ENCODE data around the gene TCF7. TPM values are rescaled to one million over a fixed set of nuclear protein-coding genes. Genes with fewer than 3 reads are reported as not detected.

The TCF7 gene
- total RNA-seq, 2 experiments from 2014 or later, result 93.4 to 97.8 TPM

DNA sequence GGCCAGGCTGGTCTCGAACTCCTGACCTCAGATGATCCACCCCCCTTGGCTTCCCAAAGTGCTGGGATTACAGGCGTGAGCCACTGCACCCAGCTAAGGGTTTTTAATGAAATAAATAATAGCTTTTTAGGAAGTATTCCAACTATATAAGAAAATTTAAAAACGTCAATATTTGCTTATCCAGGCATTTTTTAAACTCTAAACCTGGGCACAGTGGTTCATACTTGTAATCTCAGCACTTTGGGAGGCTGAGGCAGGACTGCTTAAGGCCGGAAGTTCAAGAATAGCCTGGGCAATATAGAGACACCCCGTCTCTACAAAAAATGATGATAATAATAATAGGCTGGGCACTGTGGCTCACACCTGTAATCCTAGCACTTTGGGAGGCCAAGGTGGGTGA lies 48.1 kb downstream of the TCF7 start:
- ChIA-PET CTCF (interaction anchor here (0.8 to 2.6 kb wide), 3 partner anchors 12 to 123 kb away, joined by 3 to 17 read pairs (median 6); no protein-coding TSS in a partner anchor), POLR2A (interaction anchor here (2.7 kb wide), 1 partner anchor 13 kb away, joined by 10 read pairs; no protein-coding TSS in a partner anchor)
- Mint-ChIP-seq H3K4me1 (ENCODE audit: low read depth) (peaks cover 5% of the 10 kb centered on the region), H3K36me3 (ENCODE audit: low read depth) (peaks cover 70% of the 10 kb centered on the region), H3K27me3 (ENCODE audit: low read depth) (no peaks in the 10 kb centered on the region), H3K27ac (no peak overlapping the region), H3K4me3 (no peak overlapping the region), H3K9me3 (ENCODE audit: insufficient read depth) (no peaks in the 10 kb centered on the region)
- no peak for ATAC-seq
- DNase-seq, result no peak

DNA sequence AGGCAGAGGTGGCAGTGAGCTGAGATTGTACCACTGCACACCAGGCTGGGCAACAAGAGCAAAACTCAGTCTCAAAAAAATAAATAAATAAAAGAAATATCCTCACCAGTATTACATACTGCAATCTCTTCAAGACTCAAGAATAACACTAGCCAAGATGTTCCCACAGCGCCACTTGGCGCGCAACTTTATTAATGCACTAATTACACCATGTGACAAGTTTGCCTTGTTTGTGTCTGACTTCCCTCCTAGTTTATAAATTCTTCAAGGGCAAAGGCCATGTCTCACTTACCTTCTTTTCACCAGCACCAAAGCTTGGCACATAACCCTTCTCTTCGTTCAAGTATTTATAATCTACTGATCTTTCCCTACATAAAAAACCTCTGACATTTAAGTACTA lies 57.5 kb downstream of the TCF7 start:
- Mint-ChIP-seq H3K9me3 (ENCODE audit: insufficient read depth) (no peaks in the 10 kb centered on the region), H3K4me1 (ENCODE audit: low read depth) (peaks cover 25% of the 10 kb centered on the region), H3K4me3 (no peak overlapping the region), H3K36me3 (ENCODE audit: low read depth) (peaks cover 49% of the 10 kb centered on the region), H3K27me3 (ENCODE audit: low read depth) (no peaks in the 10 kb centered on the region), H3K27ac (no peak overlapping the region)
- CTCF ChIA-PET, result interaction anchor here (0.8 to 5.2 kb wide), 4 partner anchors 10 to 132 kb away, joined by 3 to 17 read pairs (median 6); no protein-coding TSS in a partner anchor
- no peak for DNase-seq
- POLR2A ChIA-PET, result no interaction called here
- ATAC-seq, result no peak

DNA sequence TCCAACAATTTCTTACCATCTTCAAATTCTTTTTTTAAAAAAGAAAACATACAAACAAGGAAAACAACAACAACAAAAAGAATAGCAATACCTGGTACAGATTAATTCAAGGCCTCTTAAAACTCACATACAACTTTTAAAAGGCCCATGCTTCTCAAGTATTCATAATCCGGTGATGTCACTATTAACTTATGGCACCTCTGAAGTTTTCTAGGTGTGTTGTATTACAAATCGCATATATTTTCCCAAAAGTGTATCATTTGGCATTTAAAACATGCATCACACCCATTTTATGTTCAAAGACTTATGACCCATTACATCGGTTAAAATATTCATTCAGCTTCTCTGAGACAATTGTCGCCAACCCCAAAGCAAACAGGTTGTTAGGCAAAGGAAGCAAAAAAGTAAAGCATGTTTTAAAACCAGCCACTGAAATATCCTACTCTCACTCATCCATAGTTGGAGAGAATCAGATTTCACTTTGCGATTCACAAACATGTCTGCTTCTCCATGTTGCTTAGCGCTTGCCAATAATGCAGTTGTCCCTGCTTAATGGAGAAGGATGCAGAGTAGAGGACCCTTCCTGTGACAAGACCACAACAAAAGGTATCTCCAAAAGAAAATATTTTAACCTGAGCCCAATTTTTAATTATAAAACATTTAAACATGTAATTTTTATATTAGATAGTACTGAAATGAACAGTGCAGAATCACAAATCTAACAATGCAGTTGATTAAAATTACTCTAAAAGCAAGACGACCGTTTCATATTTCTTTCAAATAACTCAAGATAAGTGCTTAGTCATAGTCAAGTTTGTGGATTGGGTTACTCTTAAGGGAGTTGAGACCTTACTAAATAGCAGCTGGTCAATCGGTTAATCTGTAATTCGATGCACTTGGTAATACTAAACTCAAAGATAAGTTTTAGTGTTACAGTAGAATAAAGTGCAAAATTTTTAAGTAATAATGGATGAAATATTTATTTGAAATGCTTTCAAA lies 60.7 kb downstream of the TCF7 start:
- H3K4me3 Mint-ChIP-seq, result peak overlapping the region; percentile 84
- H3K4me1 Mint-ChIP-seq (ENCODE audit: low read depth), result peaks cover 28% of the 10 kb centered on the region
- DNase-seq, result no peak
- ChIA-PET CTCF (interaction anchor here (1.0 to 2.4 kb wide), 3 partner anchors 12 to 135 kb away, joined by 4 to 14 read pairs (median 4); no protein-coding TSS in a partner anchor), POLR2A (interaction anchor here (1.2 to 5.0 kb wide), 6 partner anchors 12 to 63 kb away, joined by 10 to 78 read pairs (median 24); partner anchors contain the start of gene PPP2CA)
- no peak for ATAC-seq
- H3K27ac Mint-ChIP-seq, result peak overlapping the region; percentile 98
- H3K36me3 Mint-ChIP-seq (ENCODE audit: low read depth), result peaks cover 33% of the 10 kb centered on the region
- no peaks in the 10 kb centered on the region for H3K27me3 Mint-ChIP-seq (ENCODE audit: low read depth)
- H3K9me3 Mint-ChIP-seq (ENCODE audit: insufficient read depth), result no peaks in the 10 kb centered on the region

DNA sequence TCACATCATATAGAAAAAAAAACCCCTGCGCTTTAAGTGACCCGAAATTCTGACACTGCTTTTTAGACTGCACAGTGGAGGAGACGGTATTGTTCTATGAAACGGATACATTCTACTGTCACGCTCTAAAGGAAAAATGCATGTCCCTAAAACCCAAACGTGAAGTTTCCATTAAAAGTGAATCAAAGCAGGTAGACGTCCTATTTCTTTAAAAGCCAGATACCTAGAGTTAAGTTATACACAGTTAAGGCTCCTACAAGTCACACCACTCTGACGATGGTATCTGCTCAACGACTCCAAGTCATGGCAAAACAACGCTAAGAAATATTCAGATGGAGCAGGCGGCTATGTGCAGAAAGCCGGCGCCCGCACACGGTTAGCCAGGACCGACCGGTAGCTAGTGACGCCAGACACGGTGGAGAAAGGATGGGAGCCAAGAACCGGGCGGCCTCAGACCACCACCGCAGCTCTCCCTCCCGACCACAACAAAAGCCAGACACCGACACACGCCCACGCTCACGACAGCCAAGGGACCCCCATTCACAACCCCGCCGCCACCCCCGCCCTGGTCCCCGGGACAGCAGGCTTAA lies 61.5 kb downstream of the TCF7 start:
- Mint-ChIP-seq H3K36me3 (ENCODE audit: low read depth) (peaks cover 28% of the 10 kb centered on the region), H3K27me3 (ENCODE audit: low read depth) (no peaks in the 10 kb centered on the region), H3K9me3 (ENCODE audit: insufficient read depth) (no peaks in the 10 kb centered on the region), H3K27ac (peak overlapping the region; percentile 98), H3K4me3 (peak overlapping the region; percentile 84), H3K4me1 (ENCODE audit: low read depth) (peaks cover 28% of the 10 kb centered on the region)
- DNase-seq, result no peak
- peak; percentile 47 for ATAC-seq
- CTCF ChIA-PET, result interaction anchor here (1.0 to 2.4 kb wide), 3 partner anchors 29 to 136 kb away, joined by 3 to 14 read pairs (median 4); no protein-coding TSS in a partner anchor
- POLR2A ChIA-PET, result interaction anchor here (0.6 to 5.0 kb wide), 29 partner anchors 11 to 208 kb away, joined by 3 to 78 read pairs (median 6); partner anchors contain the start of genes PPP2CA and UBE2B

DNA sequence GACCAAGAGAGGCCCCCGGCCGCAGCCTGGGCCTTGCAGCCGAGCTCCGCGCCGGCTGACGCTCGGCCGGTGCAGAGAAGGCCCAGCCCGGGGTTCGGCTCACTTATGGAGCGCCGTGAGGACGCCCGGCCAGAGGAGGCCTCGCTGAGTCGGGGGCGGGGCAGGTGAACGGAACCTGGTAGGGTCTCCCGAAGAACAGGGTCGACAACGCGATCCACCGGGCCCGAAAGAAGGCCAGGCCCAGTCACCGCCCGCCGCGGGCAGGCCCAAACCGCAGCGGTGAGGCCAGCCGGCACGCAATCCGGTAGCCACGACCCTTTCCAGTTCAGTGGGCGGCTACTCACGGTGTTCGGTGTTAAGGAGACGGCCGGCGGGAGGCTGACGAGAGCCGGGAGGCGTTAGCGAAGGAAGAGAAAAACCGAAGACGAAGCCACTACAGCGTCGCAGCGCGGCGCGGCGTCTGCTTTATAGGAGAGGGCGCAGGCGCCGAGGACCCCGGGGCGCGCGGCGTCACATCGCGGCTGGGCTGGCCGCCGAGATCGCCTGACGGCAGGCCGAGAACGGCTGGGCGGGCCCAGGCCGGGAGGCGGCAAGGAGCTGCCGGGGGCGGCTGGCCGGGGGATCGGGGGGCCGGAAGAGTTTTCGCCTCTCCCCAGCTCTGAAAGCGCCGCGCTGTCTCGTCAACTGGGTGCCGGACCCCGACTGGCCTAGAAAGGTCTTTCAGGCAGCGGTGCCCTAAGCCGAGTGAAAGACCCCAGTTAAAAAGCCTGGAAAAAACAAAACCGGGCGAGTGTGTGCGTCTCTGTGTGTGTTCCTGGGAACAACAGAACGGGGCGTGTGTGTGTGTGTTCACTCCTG lies 62.3 kb downstream of the TCF7 start, which contains the start of gene SKP1:
SKP1 (minus strand) TSS at position 440 of the 858 bp plus-strand sequence. CDS start 2,928 bp downstream, outside the sequence.
- ATAC-seq, result peak; percentile 88
- Mint-ChIP-seq H3K27ac (peak within 1 kb of the TSS; percentile 98), H3K4me3 (peak within 1 kb of the TSS; percentile 84), H3K27me3 (ENCODE audit: low read depth) (no peaks in the 10 kb centered on the region), H3K9me3 (ENCODE audit: insufficient read depth) (no peaks in the 10 kb centered on the region), H3K36me3 (ENCODE audit: low read depth) (peaks cover 22% of the 10 kb centered on the region), H3K4me1 (ENCODE audit: low read depth) (peaks cover 28% of the 10 kb centered on the region)
- ChIA-PET POLR2A (interaction anchor here (0.5 to 5.0 kb wide), 69 partner anchors 10 to 1312 kb away, joined by 3 to 78 read pairs (median 4); partner anchors contain the start of genes JADE2, PPP2CA and UBE2B), CTCF (interaction anchor here (0.6 to 2.4 kb wide), 9 partner anchors 14 to 410 kb away, joined by 3 to 14 read pairs (median 4); no protein-coding TSS in a partner anchor)
- peak; percentile 86 for DNase-seq

DNA sequence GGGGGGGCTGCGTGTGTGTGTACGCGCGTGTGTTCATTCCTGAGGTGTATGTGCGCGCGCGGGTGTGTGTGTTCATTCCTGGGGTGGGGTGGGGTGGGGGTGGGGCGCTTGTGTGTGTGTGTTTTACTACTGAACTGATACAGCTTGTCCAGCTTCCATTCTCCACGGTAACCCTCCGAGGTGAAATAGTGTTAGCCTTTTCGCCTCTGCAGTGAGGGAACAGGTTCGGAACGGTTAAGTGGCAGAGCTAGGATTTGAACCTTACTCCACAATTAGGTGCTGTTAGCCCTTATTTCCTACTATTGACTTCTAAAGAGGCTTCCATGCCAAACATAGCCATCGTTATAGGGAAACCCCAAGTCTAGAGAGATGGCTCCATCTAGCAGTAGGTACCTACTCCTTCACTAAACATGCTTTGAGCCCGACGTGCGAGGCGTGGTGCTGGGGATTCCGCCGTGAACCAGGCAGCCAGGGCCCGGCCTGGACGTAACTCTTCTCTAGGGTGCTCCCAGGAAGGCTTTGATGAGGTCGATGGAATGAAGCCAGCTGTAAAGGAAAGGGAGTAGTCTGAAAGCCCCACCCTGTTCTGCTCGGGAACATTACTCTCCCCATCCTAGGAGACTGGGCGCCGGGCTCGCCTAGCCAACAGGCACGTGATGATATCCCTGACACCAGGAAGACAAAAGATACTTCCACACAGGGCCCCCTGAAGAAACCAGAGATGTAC lies 63.1 kb downstream of the TCF7 start:
- Mint-ChIP-seq H3K27ac (peak overlapping the region; percentile 98), H3K36me3 (ENCODE audit: low read depth) (peaks cover 15% of the 10 kb centered on the region), H3K4me1 (ENCODE audit: low read depth) (peaks cover 23% of the 10 kb centered on the region), H3K4me3 (peak overlapping the region; percentile 84), H3K9me3 (ENCODE audit: insufficient read depth) (no peaks in the 10 kb centered on the region), H3K27me3 (ENCODE audit: low read depth) (no peaks in the 10 kb centered on the region)
- POLR2A ChIA-PET, result interaction anchor here (0.5 to 5.0 kb wide), 57 partner anchors 10 to 1313 kb away, joined by 3 to 78 read pairs (median 4); partner anchors contain the start of genes JADE2, PPP2CA and UBE2B
- ATAC-seq (no peak), DNase-seq (no peak)
- CTCF ChIA-PET, result interaction anchor here (0.6 to 2.4 kb wide), 8 partner anchors 15 to 410 kb away, joined by 3 to 14 read pairs (median 4); no protein-coding TSS in a partner anchor

DNA sequence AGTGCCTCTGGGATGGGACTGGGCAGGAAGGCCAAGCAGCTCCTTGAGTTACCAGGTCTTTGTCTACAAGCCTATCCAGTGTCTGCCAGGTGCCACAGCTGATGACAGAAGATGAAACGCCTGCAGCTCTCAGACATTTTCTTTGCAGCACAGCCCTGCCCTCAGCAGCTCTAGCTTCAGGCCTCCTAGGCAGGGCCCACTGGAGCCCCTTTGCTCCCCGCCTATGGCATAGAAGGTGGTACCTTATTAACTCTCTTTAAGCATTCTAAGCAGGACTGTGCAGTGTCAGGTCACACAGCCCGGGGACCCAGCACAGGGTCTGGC lies 63.6 kb downstream of the TCF7 start:
- H3K4me3 Mint-ChIP-seq, result peak overlapping the region; percentile 84
- H3K27ac Mint-ChIP-seq, result peak overlapping the region; percentile 98
- H3K27me3 Mint-ChIP-seq (ENCODE audit: low read depth), result no peaks in the 10 kb centered on the region
- ChIA-PET CTCF (interaction anchor here (1.0 to 2.4 kb wide), 4 partner anchors 16 to 409 kb away, joined by 3 to 14 read pairs (median 4); no protein-coding TSS in a partner anchor), POLR2A (interaction anchor here (0.7 to 5.0 kb wide), 8 partner anchors 9 to 348 kb away, joined by 3 to 78 read pairs (median 12); partner anchors contain the start of genes JADE2 and PPP2CA)
- H3K9me3 Mint-ChIP-seq (ENCODE audit: insufficient read depth), result no peaks in the 10 kb centered on the region
- no peak for ATAC-seq
- peaks cover 14% of the 10 kb centered on the region for H3K36me3 Mint-ChIP-seq (ENCODE audit: low read depth)
- H3K4me1 Mint-ChIP-seq (ENCODE audit: low read depth), result peaks cover 23% of the 10 kb centered on the region
- no peak for DNase-seq

DNA sequence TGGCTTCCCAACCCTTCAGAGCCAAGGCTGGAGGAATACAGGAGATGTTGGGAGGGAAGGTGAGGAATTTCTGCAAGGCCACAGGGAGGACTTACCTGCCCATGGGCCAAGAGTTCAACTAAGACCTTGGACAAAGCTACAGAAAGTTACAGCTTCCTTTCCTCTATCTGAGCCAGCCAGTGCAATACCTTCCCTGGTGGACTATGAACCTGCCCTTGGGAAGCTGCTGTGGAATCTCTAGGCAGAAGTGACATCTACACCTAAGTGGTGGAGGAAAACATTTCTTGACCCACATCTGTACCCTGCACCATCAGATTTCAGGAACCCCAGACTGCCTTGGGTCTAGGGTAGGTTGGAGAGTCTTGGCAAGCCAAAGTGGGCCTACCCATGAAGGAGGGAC lies 69.0 kb downstream of the TCF7 start:
- H3K27me3 Mint-ChIP-seq (ENCODE audit: low read depth), result no peaks in the 10 kb centered on the region
- POLR2A ChIA-PET, result interaction anchor here (0.7 kb wide), 1 partner anchor 105 kb away, joined by 4 read pairs; no protein-coding TSS in a partner anchor
- no peak overlapping the region for H3K27ac Mint-ChIP-seq
- CTCF ChIA-PET, result interaction anchor here (0.7 to 2.9 kb wide), 30 partner anchors 11 to 425 kb away, joined by 3 to 26 read pairs (median 4); no protein-coding TSS in a partner anchor
- no peak overlapping the region for H3K4me3 Mint-ChIP-seq
- DNase-seq, result peak; percentile 13
- ATAC-seq, result no peak
- no peaks in the 10 kb centered on the region for H3K4me1 Mint-ChIP-seq (ENCODE audit: low read depth)
- H3K36me3 Mint-ChIP-seq (ENCODE audit: low read depth), result no peaks in the 10 kb centered on the region
- H3K9me3 Mint-ChIP-seq (ENCODE audit: insufficient read depth), result no peaks in the 10 kb centered on the region

DNA sequence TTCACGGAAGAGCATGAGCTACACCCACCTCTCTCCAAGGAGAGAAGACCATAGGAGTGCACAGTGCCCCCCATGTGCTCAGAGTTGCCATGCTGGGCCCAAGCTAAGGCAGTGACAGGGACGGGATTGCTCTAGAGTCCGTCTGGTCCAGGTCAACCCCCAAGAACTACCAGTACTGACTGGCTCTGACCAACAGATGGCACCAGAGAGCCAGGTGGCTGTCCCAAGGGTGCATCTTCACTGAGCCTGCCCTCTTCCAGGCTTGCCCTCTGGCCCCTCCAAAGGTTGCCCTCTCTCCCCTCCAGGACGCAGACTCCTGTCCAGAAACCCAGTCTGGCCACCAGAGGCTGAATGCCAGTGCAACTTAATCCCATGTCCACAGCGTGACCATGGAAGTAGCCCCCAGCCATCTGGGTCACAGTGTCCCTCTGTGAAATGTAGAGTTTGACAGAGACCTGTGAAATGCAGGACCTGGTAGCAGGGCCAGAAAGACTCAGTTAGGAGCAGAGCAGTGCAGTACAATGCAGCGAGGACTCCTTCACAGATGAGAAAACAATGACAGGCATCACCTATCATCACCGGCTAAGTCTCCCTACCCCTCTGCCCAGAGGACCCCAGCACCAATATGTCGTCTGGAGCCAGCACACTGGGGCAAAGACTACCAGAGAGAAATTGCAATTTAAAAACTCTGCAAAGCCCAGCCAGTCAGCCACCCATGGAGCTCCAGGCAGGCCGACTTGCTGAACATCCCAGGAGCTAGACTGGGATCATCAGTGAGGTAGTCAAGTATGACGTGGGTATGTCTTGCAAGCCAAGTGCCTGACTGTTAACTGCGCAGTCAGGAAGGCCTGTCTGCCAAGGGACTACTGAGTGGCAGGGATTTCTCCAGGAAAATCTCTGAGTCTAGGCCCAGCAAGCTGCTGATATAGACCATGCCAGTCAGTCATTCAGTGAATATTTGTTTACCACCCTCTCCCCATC lies 70.0 kb downstream of the TCF7 start:
- POLR2A ChIA-PET, result interaction anchor here (6.0 kb wide), 1 partner anchor 7 kb away, joined by 42 read pairs; the partner anchor contains the start of gene SKP1
- Mint-ChIP-seq H3K27me3 (ENCODE audit: low read depth) (no peaks in the 10 kb centered on the region), H3K9me3 (ENCODE audit: insufficient read depth) (no peaks in the 10 kb centered on the region)

More for the DNA sequence above, 70.0 kb downstream of the TCF7 start:
- CTCF ChIA-PET, result interaction anchor here (0.7 to 2.9 kb wide), 30 partner anchors 10 to 424 kb away, joined by 3 to 26 read pairs (median 4); no protein-coding TSS in a partner anchor
- Mint-ChIP-seq H3K27ac (no peak overlapping the region), H3K36me3 (ENCODE audit: low read depth) (no peaks in the 10 kb centered on the region), H3K4me1 (ENCODE audit: low read depth) (no peaks in the 10 kb centered on the region), H3K4me3 (no peak overlapping the region)
- DNase-seq (peak; percentile 82), ATAC-seq (peak; percentile 93)

Measured in activated CD8-positive, alpha-beta T cell treated with anti-CD3 and anti-CD28 coated beads, Interleukin-2, amount 10 ng/mL, durations not matched to agents 7 days and 5 days (primary cell).